ENCODE measurements around the gene PDE4D. TPM values are rescaled to one million over a fixed set of nuclear protein-coding genes. Genes with fewer than 3 reads are reported as not detected.

Gene PDE4D
- total and polyA plus RNA-seq, 10 of the 15 experiments (the other 5 are each of a cell fraction or from before 2014, with no cell fraction given), result 0.87 to 4.1 (median 2.2) TPM

- DNase-seq (ENCODE audit: low read depth, low spot score), result no peak
- Histone ChIP-seq H3K36me3 (ENCODE audit: control insufficient read depth in 2 of 2, insufficient read depth in 2 of 2, low read length in 1 of 2) (no peaks in the 10 kb centered on the region), H3K9me3 (replicated peaks; ENCODE audit: control insufficient read depth, insufficient read depth, low read length) (no peaks in the 10 kb centered on the region), H3K27me3 (replicated peaks in 1 of 2; ENCODE audit: control insufficient read depth in 2 of 2, insufficient read depth in 2 of 2, low read length in 1 of 2) (no peaks in the 10 kb centered on the region), H3K9ac (ENCODE audit: control insufficient read depth, insufficient read depth, low read length) (no peak overlapping the region), H3K4me3 (no peak overlapping the region), H2AFZ (ENCODE audit: control insufficient read depth, low read depth, low read length) (no peak overlapping the region), H3K27ac (ENCODE audit: control insufficient read depth, insufficient read depth) (no peak overlapping the region), H3K4me2 (ENCODE audit: control insufficient read depth, insufficient read depth) (no peak overlapping the region), H3K4me1 (ENCODE audit: control insufficient read depth, insufficient read depth, low read length) (no peaks in the 10 kb centered on the region), H4K20me1 (ENCODE audit: control insufficient read depth, insufficient read depth) (no peaks in the 10 kb centered on the region), H3K79me2 (ENCODE audit: control insufficient read depth, insufficient read depth, low read length) (no peaks in the 10 kb centered on the region)
- TF ChIP-seq IKZF2 (IDR thresholded peaks at IDR 0.05) (no peak), CHD2 (IDR thresholded peaks at IDR 0.05; ENCODE audit: borderline replicate concordance, low read depth, low read length) (no peak), BCL3 (IDR thresholded peaks at IDR 0.05; ENCODE audit: borderline replicate concordance, insufficient read depth, low read depth, low read length, poor library complexity, severe bottlenecking) (no peak), EGR1 (IDR thresholded peaks at IDR 0.05; ENCODE audit: borderline replicate concordance in 1 of 2, low read depth in 2 of 2, low read length in 2 of 2) (no peak), FOXM1 (IDR thresholded peaks at IDR 0.05; ENCODE audit: low read depth, low read length) (no peak), KLF5 (IDR thresholded peaks at IDR 0.05; ENCODE audit: partially characterized antibody) (no peak), LARP7 (IDR thresholded peaks at IDR 0.05) (no peak), CHD4 (IDR thresholded peaks at IDR 0.05) (no peak)
- WGBS (ENCODE audit: insufficient coverage, insufficient replicate concordance, low lambda C conversion rate, missing lambda C conversion rate), result 47% methylated on average over 2 of the region's 2 CpGs
- FAIRE-seq, result no peak
- POLR2A ChIA-PET, result interaction anchor here (1.4 to 2.3 kb wide), 2 partner anchors 10 to 55 kb away, joined by 3 to 5 read pairs; no protein-coding TSS in a partner anchor
- ATAC-seq, result no peak
- SMC1A ChIA-PET (ENCODE audit: uncharacterized antibody, unreplicated experiment), result interaction anchor here (1.1 to 3.3 kb wide), 3 partner anchors 9 to 40 kb away, joined by 3 to 21 read pairs (median 4); no protein-coding TSS in a partner anchor
- in situ Hi-C loops (cut with MboI), result no loop called here
- RAD21 ChIA-PET (ENCODE audit: unreplicated experiment), result interaction anchor here (1.3 to 1.6 kb wide), 3 partner anchors 9 to 40 kb away, joined by 4 to 8 read pairs (median 4); no protein-coding TSS in a partner anchor
- CTCF ChIA-PET, result interaction anchor here (0.7 to 1.8 kb wide), 8 partner anchors 9 to 248 kb away, joined by 3 to 5 read pairs (median 4); no protein-coding TSS in a partner anchor
- no TSS peak for BruUV-seq (replicated peaks)
- intact Hi-C loops (cut with micrococcal nuclease; ENCODE audit: unreplicated experiment), result no loop called here
Observed at GRCh38 chr5:59133764-59134261, 759.7 kb downstream of the PDE4D start.

All from GM12878 (cell line).